Right renal cortex interstitium (tissue), 3 donors: ENCODE results near the gene SYT1. TPM values are rescaled to one million over a fixed set of nuclear protein-coding genes. Genes with fewer than 3 reads are reported as not detected.

ENCODE experiments used
- DNase-seq, 3 donors: peaks; one replicate each; pipeline ENCODE4 v3.0.0-alpha.2; 2013; ENCODE audit warnings: low read depth in 3 of 3, low spot score in 2 of 3
- polyA plus RNA-seq, 3 donors: library from polyadenylated mRNA; unstranded; fragments of 120-200 nt; gene quantifications; one replicate each; pipeline ENCODE4 v1.2.1, GENCODE V29; 2013; ENCODE audit not compliant: insufficient read length in 3 of 3

Gene SYT1
- polyA plus RNA-seq, 3 donors: 21.4 to 23.9 (median 21.8) TPM

DNA sequence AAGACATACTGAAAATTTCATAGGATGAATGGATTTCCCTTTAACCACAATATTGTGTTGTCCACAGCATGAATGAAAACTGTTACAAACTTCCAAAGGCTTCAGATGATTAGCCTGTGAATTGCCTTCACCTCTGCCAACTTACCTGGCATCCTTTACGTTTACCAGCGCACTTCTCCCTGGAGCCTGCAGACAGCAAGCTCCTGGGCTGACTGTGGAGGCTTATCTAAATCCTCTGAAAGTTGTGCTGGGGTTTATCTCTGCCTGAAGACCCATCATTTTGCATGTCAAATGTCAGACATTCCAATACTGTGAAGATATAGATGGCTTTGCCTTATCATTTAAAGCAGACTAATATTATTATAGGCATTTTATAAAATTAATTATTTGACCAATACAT lies 403.0 kb downstream of the SYT1 start:
- DNase-seq: no peak

DNA sequence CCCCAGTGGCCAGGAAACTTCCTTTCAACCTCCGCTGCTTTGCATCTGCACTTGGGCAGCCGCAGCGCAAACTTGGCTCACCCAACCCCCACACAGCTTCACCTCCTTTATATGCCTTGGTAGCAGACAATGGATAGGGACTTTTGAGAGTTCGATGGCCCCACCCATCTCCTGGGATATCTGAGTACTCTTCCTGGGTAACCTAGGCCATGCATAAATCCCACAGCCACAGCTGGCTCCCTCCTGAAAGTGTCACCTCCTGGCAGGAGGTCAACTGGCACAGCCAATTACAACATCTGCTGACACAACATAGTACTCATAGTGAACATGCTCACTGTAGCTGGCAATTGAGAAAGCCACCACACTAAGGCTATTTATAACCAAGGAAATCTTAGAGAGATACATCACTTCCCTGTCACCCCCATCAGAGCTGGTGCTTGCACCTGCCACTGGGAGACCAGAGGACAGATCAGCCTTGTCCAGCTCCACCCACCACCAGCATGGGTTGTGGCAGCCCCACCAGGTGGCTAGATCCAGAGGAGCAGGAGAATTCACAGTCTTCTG lies 410.0 kb downstream of the SYT1 start:
- no peak for DNase-seq

DNA sequence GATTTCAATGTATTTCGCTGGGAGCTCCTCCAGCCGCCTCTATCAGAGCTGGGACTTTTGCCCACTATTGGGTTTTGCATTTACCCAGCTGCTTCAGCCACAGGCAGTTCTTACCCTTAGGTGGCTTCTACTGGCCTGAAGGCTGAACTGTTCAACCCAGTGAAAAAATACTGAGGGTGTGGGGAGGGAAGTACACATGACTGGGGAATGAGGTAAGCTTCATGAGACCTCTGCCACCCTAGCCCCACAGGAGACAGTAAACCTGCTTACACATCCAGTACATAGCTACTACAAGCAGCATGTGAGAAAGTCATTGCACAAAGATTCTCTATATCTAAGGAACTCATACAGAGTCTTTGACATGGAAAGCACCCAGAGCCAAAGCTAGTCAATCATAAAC lies 411.1 kb downstream of the SYT1 start:
- no peak for DNase-seq

DNA sequence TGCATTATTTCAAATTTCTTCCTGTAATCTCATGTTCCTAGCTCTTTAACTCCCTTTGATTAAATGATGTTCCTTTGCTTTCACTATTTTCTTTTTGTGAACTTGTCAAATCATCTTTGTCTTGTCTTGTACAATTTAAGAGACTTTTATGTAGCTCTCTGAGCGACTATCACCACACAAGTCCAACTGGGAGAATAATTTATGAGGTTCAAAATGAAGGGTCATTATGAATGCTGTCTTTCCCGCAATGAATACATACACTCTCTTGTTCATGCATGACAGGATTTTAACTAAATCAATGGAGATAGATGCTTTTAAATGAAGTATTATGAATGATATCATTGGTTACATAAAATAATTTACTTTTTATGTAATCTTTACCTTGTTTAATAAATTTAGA lies 418.8 kb downstream of the SYT1 start:
- no peak for DNase-seq

DNA sequence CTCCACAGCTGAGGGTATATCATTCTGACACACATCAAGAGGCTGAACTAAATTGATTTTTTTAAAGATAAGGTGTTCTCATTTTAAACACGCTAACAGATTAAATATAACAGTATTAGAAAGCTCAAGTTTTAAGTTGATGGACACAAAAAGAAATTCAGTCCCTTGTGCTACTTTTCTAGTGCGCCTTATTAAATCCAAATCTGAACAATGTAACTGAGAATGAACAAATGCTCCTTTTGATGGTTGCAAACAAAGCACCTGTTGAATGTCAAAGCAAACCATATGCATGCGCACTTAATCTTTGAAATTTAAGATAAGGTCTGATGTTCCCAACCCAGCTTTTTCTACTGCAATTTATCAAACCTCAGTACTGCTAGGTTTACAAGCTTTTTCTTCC lies 424.3 kb downstream of the SYT1 start:
- DNase-seq: no peak

DNA sequence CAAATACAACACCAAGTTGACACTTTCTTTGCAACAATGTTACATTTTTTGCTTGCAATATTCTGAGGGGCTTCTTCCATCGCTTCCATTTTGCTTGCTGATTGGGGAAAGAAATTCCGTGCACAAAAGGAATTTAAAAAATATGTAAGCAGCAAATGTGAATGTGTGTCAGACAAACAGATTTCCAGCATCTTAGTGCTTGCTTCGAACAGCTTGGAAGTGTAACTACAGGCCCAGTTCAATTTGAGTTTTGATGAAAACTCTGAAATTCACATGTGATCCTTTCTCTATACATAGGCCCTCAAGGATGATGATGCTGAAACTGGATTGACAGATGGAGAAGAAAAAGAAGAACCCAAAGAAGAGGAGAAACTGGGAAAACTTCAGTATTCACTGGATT lies 427.1 kb downstream of the SYT1 start:
- no peak for DNase-seq

DNA sequence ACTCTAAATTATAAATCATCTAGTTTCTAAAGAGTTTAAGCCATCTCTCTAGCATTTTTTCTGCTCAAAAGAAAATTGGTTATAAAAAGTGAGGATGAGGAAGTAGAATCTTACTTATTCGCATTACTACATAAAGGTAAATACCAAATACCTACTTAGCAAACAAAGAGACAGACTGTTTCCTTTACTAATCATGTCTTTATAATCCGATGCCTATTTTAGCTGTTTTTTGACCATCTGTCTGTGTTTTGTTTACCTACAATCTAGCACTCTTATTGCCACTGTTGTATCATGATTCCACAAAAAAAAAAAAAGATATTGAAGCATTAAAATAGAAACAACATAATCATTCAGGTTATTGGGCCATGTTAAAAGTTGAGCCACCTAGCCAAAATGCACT lies 430.0 kb downstream of the SYT1 start:
- DNase-seq: no peak

DNA sequence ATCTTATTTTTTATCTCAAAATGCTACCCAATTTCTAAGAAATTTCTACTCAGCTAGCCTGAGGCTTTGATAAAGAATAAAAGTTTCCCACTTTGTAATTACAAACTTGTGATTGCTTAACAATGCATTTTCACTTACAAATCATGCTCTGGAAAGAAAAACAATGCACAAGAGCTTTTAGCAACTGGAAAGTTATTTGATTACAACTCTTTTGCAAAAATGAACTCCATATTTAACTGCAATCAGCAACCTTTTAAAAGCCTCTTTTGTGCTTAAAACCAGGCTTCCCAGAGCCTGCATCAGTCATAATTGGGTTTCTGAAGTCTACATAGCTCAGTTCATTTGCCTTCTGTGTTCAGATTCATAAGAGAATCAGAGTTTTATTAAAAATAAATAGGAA lies 431.0 kb downstream of the SYT1 start:
- DNase-seq: no peak

DNA sequence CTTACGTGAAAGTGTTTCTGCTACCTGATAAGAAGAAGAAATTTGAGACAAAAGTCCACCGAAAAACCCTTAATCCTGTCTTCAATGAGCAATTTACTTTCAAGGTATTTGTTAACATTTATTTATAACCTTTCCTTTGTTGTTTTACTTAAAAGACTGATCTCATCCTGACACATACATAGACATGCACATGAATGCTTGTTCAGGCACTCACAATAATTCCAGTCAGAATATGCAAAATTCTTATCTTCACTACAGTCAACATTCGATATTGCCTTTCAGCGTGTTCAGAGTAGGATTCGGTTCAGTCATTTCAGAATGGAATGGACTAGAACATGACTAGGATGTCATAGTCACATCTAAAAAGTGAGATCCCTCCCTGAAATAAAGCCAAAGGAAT lies 431.6 kb downstream of the SYT1 start:
- DNase-seq: no peak

DNA sequence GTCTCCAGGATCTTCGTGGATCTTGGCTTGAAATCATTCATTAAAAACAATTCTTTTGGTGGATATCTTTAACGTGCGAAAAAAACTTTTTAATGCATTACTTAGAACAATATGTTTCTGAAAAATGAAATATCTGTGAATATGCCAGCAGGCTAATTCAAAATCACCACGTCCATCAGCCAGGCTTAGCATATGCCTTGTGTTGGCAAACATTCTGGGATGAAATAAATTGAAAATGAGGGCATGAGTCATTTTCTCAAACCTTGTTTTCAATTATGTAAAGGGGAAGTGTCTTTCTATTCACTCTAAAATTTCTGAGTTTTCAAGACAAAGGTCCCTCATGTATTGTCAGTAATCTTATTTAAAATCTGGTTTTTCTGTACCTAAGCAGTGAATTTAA lies 432.3 kb downstream of the SYT1 start:
- no peak for DNase-seq

DNA sequence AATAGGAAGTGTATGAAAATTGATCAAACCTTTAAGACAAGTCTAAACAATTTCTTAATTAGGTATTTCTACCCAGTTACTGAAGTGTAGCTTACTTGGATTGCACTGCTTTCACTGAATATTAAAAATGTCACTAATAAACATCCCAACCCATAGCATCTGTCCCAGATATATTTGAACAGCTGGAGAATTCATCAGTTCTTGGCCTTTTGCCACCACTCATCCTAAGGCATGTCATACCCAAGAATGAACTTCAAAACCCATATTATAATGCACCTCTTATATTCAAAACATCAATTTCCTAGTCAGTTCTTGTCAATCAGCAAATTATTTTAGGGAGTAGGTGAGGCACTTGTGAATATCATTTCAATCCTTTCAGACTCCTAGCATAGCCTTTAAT lies 433.9 kb downstream of the SYT1 start:
- no peak for DNase-seq

DNA sequence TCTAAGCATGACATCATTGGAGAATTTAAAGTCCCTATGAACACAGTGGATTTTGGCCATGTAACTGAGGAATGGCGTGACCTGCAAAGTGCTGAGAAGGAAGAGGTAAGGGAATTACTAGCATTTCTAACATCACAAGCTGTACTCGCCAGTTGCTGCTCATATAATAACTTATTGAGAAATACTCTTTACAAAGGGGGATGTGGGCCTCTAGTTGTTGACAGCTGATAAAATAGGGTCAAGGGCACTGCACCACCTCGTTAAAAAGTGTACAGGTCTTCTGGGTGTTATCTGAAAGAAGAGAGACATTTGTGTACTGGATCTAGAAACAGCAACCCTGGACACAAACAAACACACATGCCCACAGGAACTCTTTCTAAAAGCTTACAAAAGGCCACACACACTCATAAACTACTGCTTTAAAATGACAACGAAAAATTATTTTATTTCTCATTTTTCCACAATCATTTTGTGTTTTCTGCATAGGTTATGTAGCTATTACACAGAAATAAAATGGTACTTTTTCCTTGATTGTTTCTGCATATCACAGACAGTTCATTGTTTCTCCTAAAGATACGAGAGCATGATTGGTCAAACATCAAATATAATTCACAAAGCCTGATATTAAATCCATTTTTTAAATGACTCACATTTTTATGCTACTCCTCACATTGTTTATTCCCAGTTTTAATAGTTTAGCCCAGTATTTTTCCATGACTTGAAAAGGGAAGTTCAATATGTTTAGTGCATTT lies 435.0 kb downstream of the SYT1 start:
- DNase-seq: no peak

DNA sequence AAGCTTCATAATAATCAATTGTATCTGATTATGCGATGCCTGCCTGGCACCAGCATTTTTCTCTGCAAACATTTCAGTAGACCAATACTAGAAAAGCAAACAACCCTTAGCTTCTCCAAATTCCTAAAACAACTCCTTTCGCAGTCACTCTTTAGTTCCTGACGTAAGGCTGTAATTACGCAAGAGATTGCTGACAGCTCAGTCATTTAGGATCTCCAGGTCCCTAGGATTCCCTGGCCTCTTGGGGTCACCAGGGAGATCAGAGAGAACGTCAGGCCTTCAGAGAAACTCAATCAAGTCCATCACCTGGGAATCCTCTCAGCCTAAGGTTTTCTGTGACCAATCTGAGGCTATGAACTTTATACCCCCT lies 435.6 kb downstream of the SYT1 start:
- no peak for DNase-seq

DNA sequence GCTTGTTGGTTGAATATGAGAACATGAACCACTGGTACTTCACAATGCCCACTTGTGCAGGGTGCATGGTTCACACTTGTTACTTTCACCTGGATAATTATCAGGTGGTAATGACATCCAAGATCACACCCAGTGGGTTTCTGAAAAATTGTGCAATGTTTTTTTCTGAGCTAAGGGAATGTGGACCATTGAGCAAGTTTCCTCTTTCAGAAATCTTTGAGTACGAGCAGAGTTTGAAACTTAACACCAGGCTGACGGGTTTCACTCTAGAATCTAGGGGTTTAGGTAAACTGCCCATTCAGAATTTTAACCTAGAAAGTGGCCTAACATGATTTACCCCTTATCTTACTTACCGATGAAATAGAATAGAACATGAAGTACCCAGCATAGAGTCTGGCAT lies 436.6 kb downstream of the SYT1 start:
- DNase-seq: no peak

DNA sequence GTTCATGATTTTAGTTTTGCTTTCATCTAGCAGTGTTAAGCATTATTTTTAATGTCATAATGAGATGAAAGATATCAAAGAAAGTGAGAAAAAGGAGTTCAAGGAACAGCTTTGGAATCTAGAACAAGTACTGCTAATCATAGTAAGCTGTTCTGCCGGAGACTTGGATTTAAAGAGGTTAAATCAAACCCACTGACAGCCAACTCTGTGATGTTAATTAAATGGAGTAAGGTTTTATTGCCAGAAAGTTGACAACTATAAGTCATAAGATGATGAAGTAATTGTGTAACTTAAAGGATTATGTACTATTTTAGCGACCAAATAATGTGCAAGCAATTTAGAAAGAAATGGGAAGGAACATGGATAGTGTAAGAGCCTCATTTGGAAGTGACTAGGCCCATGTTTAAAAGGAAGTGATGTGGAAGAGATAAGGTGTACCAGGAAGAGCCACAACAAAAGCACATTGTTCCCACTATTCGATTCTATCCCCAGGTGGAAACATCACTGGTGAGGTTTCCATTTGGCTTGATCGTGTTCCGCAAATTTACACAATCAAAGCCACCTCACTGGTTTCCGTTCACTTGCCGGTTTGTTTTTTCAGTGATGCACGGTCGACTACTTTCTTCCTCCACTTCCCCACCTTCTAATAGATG lies 437.7 kb downstream of the SYT1 start:
- DNase-seq: no peak

DNA sequence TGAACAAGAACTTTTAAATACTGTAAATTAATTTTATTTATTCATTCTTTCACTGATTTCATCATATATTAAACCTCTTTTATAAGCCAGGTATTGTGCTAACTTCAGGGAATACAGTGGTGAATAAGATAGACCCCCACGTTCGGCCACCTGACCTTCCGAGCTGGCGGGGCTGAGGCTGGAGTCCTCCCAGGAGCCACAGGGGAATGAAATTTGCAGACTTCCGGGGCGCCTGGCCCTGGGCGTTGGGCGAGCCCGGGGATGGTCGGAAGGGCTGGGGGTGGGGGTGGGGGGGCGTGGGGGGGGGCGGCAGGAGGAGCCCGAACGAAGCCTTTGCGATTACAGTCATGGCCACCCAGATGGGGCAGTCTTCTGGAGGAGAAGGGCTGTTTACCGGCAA lies 442.8 kb downstream of the SYT1 start:
- no peak for DNase-seq

DNA sequence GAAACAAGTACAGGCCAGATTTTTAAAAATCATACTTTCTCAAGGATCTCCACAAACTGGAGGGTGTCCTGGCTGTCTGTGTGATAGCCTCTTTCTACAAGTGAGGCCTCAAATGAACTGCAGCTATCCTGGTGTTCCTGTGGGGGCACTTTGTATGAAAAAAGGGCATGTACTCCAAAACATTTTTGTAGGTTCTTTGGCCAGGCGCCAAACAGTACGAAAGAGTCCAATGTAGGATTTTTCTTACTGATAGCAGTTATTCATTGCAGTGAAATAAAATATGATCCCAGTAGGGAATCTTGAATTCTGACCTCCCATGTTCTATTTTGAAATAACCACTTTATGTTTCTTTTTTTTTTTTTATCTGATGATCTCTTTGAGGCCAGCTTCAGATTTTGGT lies 444.5 kb downstream of the SYT1 start:
- DNase-seq: no peak

DNA sequence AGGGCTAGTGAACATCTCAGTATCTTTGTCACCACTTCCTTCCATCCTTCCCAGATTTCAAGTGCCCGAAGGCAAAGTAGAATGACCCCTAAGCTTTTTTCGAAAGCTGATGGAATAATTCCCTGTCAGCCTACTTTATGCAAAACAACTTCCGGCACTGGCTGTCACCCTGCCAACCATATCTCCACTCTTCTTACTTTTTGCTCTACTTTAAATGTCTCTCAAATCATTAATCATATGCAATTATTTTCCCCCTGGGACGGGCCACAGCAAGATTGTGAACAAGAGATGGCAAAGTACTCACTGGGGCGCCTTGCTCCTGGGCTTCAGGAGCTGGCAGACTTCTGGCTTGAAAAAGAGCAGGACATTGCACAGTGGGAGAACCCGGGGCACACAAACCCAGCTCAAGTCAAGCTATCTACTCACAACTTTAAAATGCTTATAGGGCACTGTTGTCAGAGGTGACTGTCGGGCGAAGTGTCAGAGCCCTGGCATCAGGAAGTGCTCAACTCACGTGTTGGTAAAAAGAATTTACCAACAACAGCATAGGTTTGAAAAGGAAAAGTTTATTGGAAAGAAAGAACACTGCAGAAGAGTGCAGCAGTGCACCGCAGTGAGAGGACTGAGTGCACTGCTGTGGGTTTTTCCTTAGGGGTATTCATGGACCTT lies 452.7 kb downstream of the SYT1 start:
- DNase-seq: no peak

DNA sequence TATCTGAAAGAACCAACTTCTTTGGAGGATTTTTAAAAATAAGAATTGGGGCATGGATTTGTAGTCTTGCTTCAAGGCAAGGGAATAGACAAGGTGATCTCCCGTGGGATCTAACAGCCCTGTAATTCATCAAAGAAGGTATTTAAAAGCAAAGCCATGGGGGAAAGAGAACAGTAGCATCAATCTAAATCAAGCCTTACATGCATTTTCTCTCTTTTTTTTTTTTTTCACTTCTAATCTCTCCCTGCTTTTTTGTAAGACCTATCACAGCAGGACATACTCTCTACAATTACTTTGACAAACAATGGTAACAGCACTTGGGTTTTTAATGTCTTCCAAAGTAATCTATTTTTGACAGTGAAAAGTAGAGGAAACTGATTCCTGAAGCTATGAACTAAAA lies 458.3 kb downstream of the SYT1 start:
- no peak for DNase-seq

DNA sequence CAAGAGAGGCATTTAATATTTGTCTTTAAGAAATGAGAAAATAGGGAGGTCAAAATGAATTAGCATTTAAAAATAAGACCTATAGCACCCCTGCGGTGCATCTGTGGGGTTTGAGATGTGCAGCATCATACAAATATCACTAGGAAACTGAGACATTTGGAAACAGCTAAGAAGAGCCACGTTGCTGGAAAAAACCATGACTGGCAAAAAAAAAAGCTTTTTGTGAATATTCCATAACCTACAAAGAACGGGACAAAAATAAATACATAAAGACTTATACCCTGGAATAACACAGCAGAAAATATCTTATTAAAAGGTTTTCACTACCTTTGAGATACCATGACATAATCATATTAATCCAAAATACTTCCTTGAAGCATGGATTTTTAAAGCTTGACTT lies 460.0 kb downstream of the SYT1 start:
- DNase-seq: no peak

DNA sequence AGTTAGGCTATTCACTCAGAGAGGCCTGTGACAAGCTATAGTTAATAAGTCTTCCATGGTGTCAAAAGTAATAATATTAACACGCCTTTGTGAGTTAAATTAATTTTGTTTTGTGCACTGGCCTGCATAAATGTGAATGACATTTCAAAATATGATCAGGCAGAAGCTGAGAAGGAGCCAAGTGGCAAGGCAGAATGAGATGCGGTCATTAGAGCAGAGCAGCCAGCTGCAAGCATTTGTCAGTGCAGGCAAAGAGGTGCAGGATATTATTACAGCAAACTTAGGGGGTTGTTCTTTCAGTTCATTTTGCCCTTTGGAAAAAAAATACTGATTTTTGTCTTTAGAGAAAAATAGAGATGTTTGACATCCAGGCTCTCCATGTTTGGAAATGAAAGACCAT lies 461.6 kb downstream of the SYT1 start:
- DNase-seq: no peak

DNA sequence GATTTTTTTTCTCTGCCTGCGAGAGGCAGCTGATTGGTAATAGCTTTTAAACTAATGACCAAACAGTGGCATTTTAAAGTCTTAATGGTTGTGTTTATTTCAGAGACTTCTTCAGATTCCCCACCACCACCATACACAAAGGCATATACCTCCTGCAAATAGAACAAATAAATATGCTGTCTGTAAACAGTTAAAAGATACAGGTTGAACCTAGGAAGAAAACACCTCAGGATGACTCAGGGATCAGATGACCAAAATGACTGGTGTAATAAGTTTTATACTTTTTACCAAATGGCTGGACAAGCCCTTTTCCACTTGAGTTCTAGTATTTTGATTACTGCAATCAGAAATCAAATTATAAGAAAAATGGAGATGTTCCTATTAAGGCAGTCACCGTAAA lies 462.1 kb downstream of the SYT1 start:
- no peak for DNase-seq
